Measurements from ENCODE around the gene SCNN1B.

SCNN1B gene

DNA sequence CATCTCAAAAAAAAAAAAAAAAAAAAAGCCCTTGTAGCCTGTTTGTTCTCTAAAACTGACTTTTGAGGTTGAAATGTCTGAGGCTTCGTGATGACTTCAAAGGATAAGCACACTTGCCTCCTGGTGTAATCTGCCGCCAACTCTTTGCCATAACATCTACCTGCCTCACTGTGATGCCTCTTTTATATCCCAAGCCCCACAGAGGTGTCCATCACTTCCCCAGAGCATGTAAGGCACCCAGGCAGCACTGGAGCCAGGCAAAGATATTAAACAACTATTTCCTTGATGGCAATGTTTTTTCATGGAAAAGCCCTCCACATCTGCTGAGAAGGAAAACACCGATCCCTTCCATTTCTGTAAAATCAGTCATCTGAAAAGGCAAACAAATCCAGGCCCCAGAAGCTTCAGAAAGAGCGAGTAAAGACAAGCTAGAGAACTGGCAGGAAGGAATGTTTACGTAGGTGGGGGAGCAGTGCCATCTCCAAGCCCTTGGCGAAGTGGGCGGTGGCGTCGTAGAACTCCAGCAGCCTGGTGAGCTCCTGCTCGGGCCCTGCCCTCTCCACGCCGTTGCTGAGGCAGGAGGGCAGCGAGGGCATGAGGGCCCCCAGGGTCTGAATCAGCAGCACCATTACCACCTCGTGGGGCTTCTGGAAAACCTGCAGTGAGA is 122.3 kb downstream of the SCNN1B start:
- DNase-seq (ENCODE audit: low read depth) = no peak

DNA sequence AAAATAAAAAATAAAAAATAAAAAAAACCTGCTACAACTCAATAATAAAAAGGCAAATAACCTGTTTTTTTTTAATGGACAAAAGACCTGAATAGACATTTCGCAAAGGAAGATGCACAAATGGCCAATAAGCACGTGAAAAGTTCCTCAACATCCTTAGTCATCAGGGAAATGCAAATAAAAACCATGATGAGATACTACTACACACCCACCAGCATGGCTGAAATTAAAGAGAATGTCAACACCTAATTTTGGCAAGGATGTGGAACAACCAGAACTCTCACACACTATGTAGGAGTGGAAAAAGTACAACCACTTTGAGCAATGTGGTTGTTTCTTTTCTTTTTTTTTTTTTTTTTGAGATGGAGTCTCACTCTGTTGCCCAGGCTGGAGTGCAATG is 126.2 kb downstream of the SCNN1B start:
- no peak for DNase-seq (ENCODE audit: low read depth)
- H3K4me3 ChIP-seq (ENCODE audit: low read depth, low read length) = no peak overlapping the region

More for the DNA sequence above, 122.3 kb downstream of the SCNN1B start:
- no peak overlapping the region for H3K4me3 ChIP-seq (ENCODE audit: low read depth, low read length)

All from skeletal muscle cell (primary cell).